ENCODE measurements around the gene PAPOLG. TPM values are rescaled to one million over a fixed set of nuclear protein-coding genes. Genes with fewer than 3 reads are reported as not detected.

The PAPOLG gene
- polyA plus RNA-seq, 1 donor (not counting 4 experiments of a cell fraction or from before 2014, with no cell fraction given), result 14.1 TPM

- TF ChIP-seq EZH2 (IDR thresholded peaks at IDR 0.05; ENCODE audit: low read length) (no peak), CTCF (optimal IDR thresholded peaks at IDR 0.05 in 1 of 3, IDR thresholded peaks at IDR 0.05 in 1 of 3, conservative IDR thresholded peaks at IDR 0.05 in 1 of 3; ENCODE audit: extremely low read depth in 1 of 3, insufficient read depth in 2 of 3, low read length in 3 of 3) (no peak)
Observed at GRCh38 chr2:60745330-60745729, 10.7 kb upstream of the PAPOLG start.

GRCh38 chr2:60745761-60746160, 10.3 kb upstream of the PAPOLG start:
- H3K27ac ChIP-seq (ENCODE audit: control insufficient read depth, insufficient read depth, low read length), result no peak overlapping the region
- H3K27me3 ChIP-seq (ENCODE audit: control insufficient read depth, extremely low read depth, insufficient read depth, low read length), result no peaks in the 10 kb centered on the region
- no peak for DNase-seq (ENCODE audit: low read depth, low spot score)
- no peaks in the 10 kb centered on the region for H4K20me1 ChIP-seq (ENCODE audit: control insufficient read depth, extremely low read depth, insufficient read depth, low read length)
- no peak overlapping the region for H2AFZ ChIP-seq (ENCODE audit: control insufficient read depth, low read length)
- no peak for TF ChIP-seq EZH2 (IDR thresholded peaks at IDR 0.05; ENCODE audit: low read length)
- no peak for TF ChIP-seq CTCF (optimal IDR thresholded peaks at IDR 0.05 in 1 of 3, IDR thresholded peaks at IDR 0.05 in 1 of 3, conservative IDR thresholded peaks at IDR 0.05 in 1 of 3; ENCODE audit: extremely low read depth in 1 of 3, insufficient read depth in 2 of 3, low read length in 3 of 3)
- no peaks in the 10 kb centered on the region for H3K9me3 ChIP-seq (ENCODE audit: control insufficient read depth, low read depth, low read length)
- FAIRE-seq, result no peak
- dilution Hi-C loops (cut with MboI; ENCODE audit: extremely low pct_ligation_motif_present, low sequenced_read_pairs), result no loop called here
- H3K4me2 ChIP-seq (ENCODE audit: control insufficient read depth, extremely low read depth, insufficient read depth, low read depth, low read length), result no peak overlapping the region
- no peaks in the 10 kb centered on the region for H3K9me1 ChIP-seq (ENCODE audit: control insufficient read depth, extremely low read depth, insufficient read depth, low read length)
- H3K36me3 ChIP-seq (ENCODE audit: control insufficient read depth in 2 of 2, extremely low read depth in 1 of 2, insufficient read depth in 2 of 2, low read length in 2 of 2), result no peaks in the 10 kb centered on the region
- no peak overlapping the region for H3K9ac ChIP-seq (ENCODE audit: control insufficient read depth, extremely low read depth, insufficient read depth, low read length)
- no peak overlapping the region for H3K4me3 ChIP-seq (ENCODE audit: control insufficient read depth in 2 of 3, extremely low read depth in 1 of 3, insufficient read depth in 2 of 3, low read depth in 1 of 3, low read length in 3 of 3)
- H3K79me2 ChIP-seq (ENCODE audit: control insufficient read depth, insufficient read depth, low read length), result no peaks in the 10 kb centered on the region
- no peaks in the 10 kb centered on the region for H3K4me1 ChIP-seq (ENCODE audit: control insufficient read depth, extremely low read depth, insufficient read depth, low read length)

More at GRCh38 chr2:60745330-60745729, 10.7 kb upstream of the PAPOLG start:
- H3K27me3 ChIP-seq (ENCODE audit: control insufficient read depth, extremely low read depth, insufficient read depth, low read length), result no peaks in the 10 kb centered on the region
- no peaks in the 10 kb centered on the region for H3K4me1 ChIP-seq (ENCODE audit: control insufficient read depth, extremely low read depth, insufficient read depth, low read length)
- no peak overlapping the region for H3K4me3 ChIP-seq (ENCODE audit: control insufficient read depth in 2 of 3, extremely low read depth in 1 of 3, insufficient read depth in 2 of 3, low read depth in 1 of 3, low read length in 3 of 3)
- H3K27ac ChIP-seq (ENCODE audit: control insufficient read depth, insufficient read depth, low read length), result no peak overlapping the region
- no peak overlapping the region for H3K9ac ChIP-seq (ENCODE audit: control insufficient read depth, extremely low read depth, insufficient read depth, low read length)
- H4K20me1 ChIP-seq (ENCODE audit: control insufficient read depth, extremely low read depth, insufficient read depth, low read length), result no peaks in the 10 kb centered on the region
- no peaks in the 10 kb centered on the region for H3K79me2 ChIP-seq (ENCODE audit: control insufficient read depth, insufficient read depth, low read length)
- no peak overlapping the region for H3K4me2 ChIP-seq (ENCODE audit: control insufficient read depth, extremely low read depth, insufficient read depth, low read depth, low read length)
- H2AFZ ChIP-seq (ENCODE audit: control insufficient read depth, low read length), result no peak overlapping the region
- H3K36me3 ChIP-seq (ENCODE audit: control insufficient read depth in 2 of 2, extremely low read depth in 1 of 2, insufficient read depth in 2 of 2, low read length in 2 of 2), result no peaks in the 10 kb centered on the region
- no peaks in the 10 kb centered on the region for H3K9me3 ChIP-seq (ENCODE audit: control insufficient read depth, low read depth, low read length)
- dilution Hi-C loops (cut with MboI; ENCODE audit: extremely low pct_ligation_motif_present, low sequenced_read_pairs), result no loop called here
- no peaks in the 10 kb centered on the region for H3K9me1 ChIP-seq (ENCODE audit: control insufficient read depth, extremely low read depth, insufficient read depth, low read length)
- FAIRE-seq, result no peak
- no peak for DNase-seq (ENCODE audit: low read depth, low spot score)

Measured in keratinocyte (primary cell).